ENCODE data around the gene RXRG.

- no peak for TF ChIP-seq CTCF (IDR thresholded peaks at IDR 0.05; ENCODE audit: low read length)
- no peak for TF ChIP-seq EZH2 (optimal IDR thresholded peaks at IDR 0.05; ENCODE audit: low read depth, low read length)
These were observed 37.5 kb downstream of the RXRG start for GRCh38 chr1:165407398-165407797.
